CD14-positive monocyte (primary cell): Measurements from ENCODE around the gene PTPRN2. TPM values are rescaled to one million over a fixed set of nuclear protein-coding genes. Genes with fewer than 3 reads are reported as not detected.

Source experiments
- DNase-seq, 3 donors: peaks; one replicate each; pipeline ENCODE4 v3.0.0-alpha.2; 2011 to 2022
- H2AFZ ChIP-seq: 2 replicates; pipeline ENCODE4 v1.6.0; 2012; ENCODE audit warnings: mild to moderate bottlenecking, low read depth, low read length, inconsistent platforms; ENCODE audit not compliant: insufficient read depth, poor library complexity, severe bottlenecking
- H3K27ac ChIP-seq, 2 donors: 1 replicate in 1 of 2; 2 replicates in 1 of 2; pipeline ENCODE4 v1.5.1; 2012 to 2013; ENCODE audit warnings: low read length in 2 of 2, control low read depth in 1 of 2, inconsistent platforms in 1 of 2, low read depth in 1 of 2, mild to moderate bottlenecking in 1 of 2
- H3K27me3 ChIP-seq, 2 donors: one replicate each; pipeline versions ENCODE4 v1.6.0 to v1.6.1; 2011 to 2013; ENCODE audit warnings: low read length in 2 of 2; ENCODE audit not compliant: control insufficient read depth in 2 of 2, insufficient read depth in 2 of 2
- H3K36me3 ChIP-seq, 2 donors: replicated peaks in 1 of 2; 1 replicate in 1 of 2; 2 replicates in 1 of 2; pipeline versions ENCODE4 v1.5.1 to v1.6.1; 2012 to 2013; ENCODE audit warnings: low read length in 2 of 2, control low read depth in 1 of 2, inconsistent platforms in 1 of 2, mild to moderate bottlenecking in 1 of 2; ENCODE audit not compliant: insufficient read depth in 2 of 2, control insufficient read depth in 1 of 2
- H3K4me1 ChIP-seq, 2 donors: 1 replicate in 1 of 2; 2 replicates in 1 of 2; pipeline versions ENCODE4 v1.5.1 to v1.6.1; 2012 to 2013; ENCODE audit warnings: low read length in 2 of 2, control low read depth in 1 of 2, inconsistent platforms in 1 of 2, mild to moderate bottlenecking in 1 of 2, moderate library complexity in 1 of 2; ENCODE audit not compliant: insufficient read depth in 2 of 2, control insufficient read depth in 1 of 2
- H3K4me2 ChIP-seq: replicated peaks from 2 replicates; pipeline ENCODE3; 2012; ENCODE audit warnings: low read length, moderate library complexity, mild to moderate bottlenecking; ENCODE audit not compliant: poor library complexity, severe bottlenecking; ENCODE audit errors: extremely low read depth
- H3K4me3 ChIP-seq, 3 experiments: fragments of 200-600 bp in 1 of 3; sonication (generic) in 1 of 3; replicated peaks in 1 of 3; 1 replicate in 2 of 3; 2 replicates in 1 of 3; pipeline ENCODE4 v1.5.1; 2011 to 2013; ENCODE audit warnings: low read length in 3 of 3, mild to moderate bottlenecking in 3 of 3, control low read depth in 2 of 3, low read depth in 2 of 3, inconsistent platforms in 1 of 3, moderate library complexity in 1 of 3
- H3K79me2 ChIP-seq: 2 replicates; pipeline ENCODE4 v1.6.0; 2012; ENCODE audit warnings: mild to moderate bottlenecking, control low read depth, inconsistent platforms, low read length, moderate library complexity; ENCODE audit not compliant: insufficient read depth
- H3K9ac ChIP-seq: 2 replicates; pipeline ENCODE4 v1.6.0; 2017; ENCODE audit warnings: low read length, mild to moderate bottlenecking; ENCODE audit not compliant: insufficient read depth, poor library complexity, severe bottlenecking
- H3K9me3 ChIP-seq, 2 donors: replicated peaks in 1 of 2; 1 replicate in 1 of 2; 2 replicates in 1 of 2; pipeline versions ENCODE4 v1.5.1 to v1.6.1; 2012 to 2013; ENCODE audit warnings: low read length in 2 of 2, control low read depth in 1 of 2; ENCODE audit not compliant: control insufficient read depth in 1 of 2, insufficient read depth in 1 of 2
- H4K20me1 ChIP-seq: 2 replicates; pipeline ENCODE4 v1.6.0; 2012; ENCODE audit warnings: mild to moderate bottlenecking, low read length, control low read depth, moderate library complexity; ENCODE audit not compliant: insufficient read depth
- H3K27ac Mint-ChIP-seq, 7 donors: one replicate each; pipeline ENCODE4 v1.8.0; 2020; ENCODE audit warnings: mild to moderate bottlenecking in 7 of 7, mixed read lengths in 7 of 7, moderate library complexity in 6 of 7, inconsistent platforms in 2 of 7
- H3K27me3 Mint-ChIP-seq, 3 donors: one replicate each; pipeline ENCODE4 v1.8.0; 2021 to 2022; ENCODE audit warnings: low read depth in 3 of 3, mild to moderate bottlenecking in 3 of 3, mixed read lengths in 3 of 3, moderate library complexity in 3 of 3, inconsistent platforms in 1 of 3
- H3K36me3 Mint-ChIP-seq, 2 donors: one replicate each; pipeline ENCODE4 v1.8.0; 2020; ENCODE audit warnings: mixed read lengths in 2 of 2, inconsistent platforms in 1 of 2, mild to moderate bottlenecking in 1 of 2
- H3K4me1 Mint-ChIP-seq: one replicate; pipeline ENCODE4 v1.8.0; 2020; ENCODE audit warnings: mild to moderate bottlenecking, mixed read lengths
- H3K4me3 Mint-ChIP-seq, 2 donors: one replicate each; pipeline ENCODE4 v1.8.0; 2020; ENCODE audit warnings: mild to moderate bottlenecking in 2 of 2, mixed read lengths in 2 of 2, moderate library complexity in 1 of 2
- H3K9me3 Mint-ChIP-seq, 7 donors: one replicate each; pipeline ENCODE4 v1.8.0; 2020 to 2022; ENCODE audit warnings: mixed read lengths in 7 of 7, mild to moderate bottlenecking in 6 of 7, moderate library complexity in 6 of 7, inconsistent platforms in 2 of 7
- WGBS: methylation state at CpG from one replicate; pipeline ENCODE4 v1.1.5; 2013; ENCODE audit warnings: missing lambda C conversion rate; ENCODE audit not compliant: insufficient coverage; 5-methylcytosine and 5-hydroxymethylcytosine counted together
- intact Hi-C, 2 donors: fragments of 100-400 bp; cut with micrococcal nuclease; formaldehyde crosslinking; loops; one replicate each; pipeline versions ENCODE4 v1.15.0 to v1.15.1; 2023
- polyA plus RNA-seq, 3 donors: library from polyadenylated mRNA; depleted of rRNA in 1 of 3; unstranded in 2 of 3; stranded (reverse) in 1 of 3; fragments of 300-500 nt in 2 of 3; fragments of >200 nt in 1 of 3; fragmentation: Illumina TruSeq in 2 of 3; gene quantifications; 1 replicate in 2 of 3; 2 replicates in 1 of 3; pipeline ENCODE4 v1.2.3, GENCODE V29; 2012 to 2021
- TF ChIP-seq, protein P1 (sequence below): fragments of 200-600 bp; IDR thresholded peaks from one replicate; pipeline ENCODE4 v1.8.0; 2022; ENCODE audit warnings: antibody characterized with exemption, mild to moderate bottlenecking

The PTPRN2 gene
- polyA plus RNA-seq, 3 donors = 0.25 to 1.4 (median 0.97) TPM

DNA sequence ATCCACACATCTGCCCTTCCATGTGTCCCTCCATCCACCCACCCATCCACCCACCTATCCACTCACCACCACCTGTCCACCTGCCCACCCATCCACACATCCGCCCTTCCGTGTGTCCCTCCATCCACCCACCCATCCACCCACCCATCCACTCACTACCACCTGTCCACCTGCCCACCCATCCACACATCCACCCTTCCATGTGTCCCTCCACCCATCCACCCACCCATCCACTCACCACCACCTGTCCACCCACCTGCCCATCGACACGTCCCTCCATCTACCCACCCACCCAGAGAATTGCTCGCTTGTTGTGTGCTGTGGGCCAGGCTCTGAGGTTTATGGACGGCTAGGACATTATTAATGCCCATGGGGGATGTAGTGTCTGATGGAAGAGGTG, 750.6 kb downstream of the PTPRN2 start:
- H3K4me3 ChIP-seq = no peak overlapping the region
- no peak overlapping the region for H3K4me3 Mint-ChIP-seq
- H3K4me2 ChIP-seq = no peak overlapping the region

DNA sequence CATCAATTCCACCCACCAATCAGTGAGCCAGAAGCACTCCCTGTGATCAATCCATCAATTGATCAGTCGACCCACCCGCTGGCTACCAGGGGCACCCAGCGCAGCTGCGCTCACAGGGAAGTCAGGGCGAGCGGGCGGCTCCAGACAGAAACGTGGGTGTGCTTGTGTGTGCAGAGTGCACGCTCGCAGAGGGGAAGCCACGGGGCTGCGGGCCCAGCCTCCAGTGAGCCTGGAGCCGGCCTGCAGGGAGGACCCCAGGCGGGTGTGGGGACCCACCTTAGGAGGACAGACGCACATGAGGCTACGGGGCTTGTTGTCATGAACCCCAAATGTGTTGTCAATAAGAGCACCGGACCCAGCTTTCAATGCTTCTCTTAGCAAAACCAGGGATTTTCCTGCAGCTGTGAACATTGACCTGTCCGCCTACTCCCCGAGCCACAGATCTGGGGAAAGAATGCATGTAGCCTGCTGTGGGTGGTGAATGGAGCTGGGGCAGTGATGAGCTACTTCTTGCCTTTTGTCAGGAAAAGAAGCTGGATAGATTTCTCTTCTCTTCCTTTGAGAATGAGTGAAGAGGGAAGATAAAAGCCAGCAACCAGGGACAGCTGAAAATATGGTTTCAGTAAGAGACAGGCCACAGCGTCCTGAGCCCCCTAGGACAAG, 753.0 kb downstream of the PTPRN2 start:
- H3K4me3 Mint-ChIP-seq = no peak overlapping the region
- no peaks in the 10 kb centered on the region for H3K79me2 ChIP-seq

More for the DNA sequence above, 750.6 kb downstream of the PTPRN2 start:
- Mint-ChIP-seq H3K27me3 (peaks cover 4 to 8% (median 6%) of the 10 kb centered on the region in 3 donors), H3K36me3 (no peaks in the 10 kb centered on the region), H3K27ac (no peak overlapping the region), H3K4me1 (no peaks in the 10 kb centered on the region), H3K9me3 (peaks cover 0 to 2% (median 0%) of the 10 kb centered on the region in 7 donors)
- no peaks in the 10 kb centered on the region for H3K79me2 ChIP-seq
- DNase-seq = no peak
- TF ChIP-seq, protein P1, sequence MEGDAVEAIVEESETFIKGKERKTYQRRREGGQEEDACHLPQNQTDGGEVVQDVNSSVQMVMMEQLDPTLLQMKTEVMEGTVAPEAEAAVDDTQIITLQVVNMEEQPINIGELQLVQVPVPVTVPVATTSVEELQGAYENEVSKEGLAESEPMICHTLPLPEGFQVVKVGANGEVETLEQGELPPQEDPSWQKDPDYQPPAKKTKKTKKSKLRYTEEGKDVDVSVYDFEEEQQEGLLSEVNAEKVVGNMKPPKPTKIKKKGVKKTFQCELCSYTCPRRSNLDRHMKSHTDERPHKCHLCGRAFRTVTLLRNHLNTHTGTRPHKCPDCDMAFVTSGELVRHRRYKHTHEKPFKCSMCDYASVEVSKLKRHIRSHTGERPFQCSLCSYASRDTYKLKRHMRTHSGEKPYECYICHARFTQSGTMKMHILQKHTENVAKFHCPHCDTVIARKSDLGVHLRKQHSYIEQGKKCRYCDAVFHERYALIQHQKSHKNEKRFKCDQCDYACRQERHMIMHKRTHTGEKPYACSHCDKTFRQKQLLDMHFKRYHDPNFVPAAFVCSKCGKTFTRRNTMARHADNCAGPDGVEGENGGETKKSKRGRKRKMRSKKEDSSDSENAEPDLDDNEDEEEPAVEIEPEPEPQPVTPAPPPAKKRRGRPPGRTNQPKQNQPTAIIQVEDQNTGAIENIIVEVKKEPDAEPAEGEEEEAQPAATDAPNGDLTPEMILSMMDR = no peak
- no peaks in the 10 kb centered on the region for H3K36me3 ChIP-seq
- H3K9me3 ChIP-seq = peaks cover 7 to 13% of the 10 kb centered on the region in 2 donors
- 86% methylated on average over 4 of the region's 6 CpGs for WGBS
- H3K27me3 ChIP-seq = peaks cover 0 to 4% of the 10 kb centered on the region in 2 donors
- intact Hi-C loops = no loop called here
- no peaks in the 10 kb centered on the region for H3K4me1 ChIP-seq
- no peak overlapping the region for H3K27ac ChIP-seq
- no peaks in the 10 kb centered on the region for H4K20me1 ChIP-seq
- no peak overlapping the region for H2AFZ ChIP-seq
- H3K9ac ChIP-seq = no peak overlapping the region

More for the DNA sequence above, 753.0 kb downstream of the PTPRN2 start:
- no peak overlapping the region for H2AFZ ChIP-seq
- H3K9me3 ChIP-seq = peaks cover under 1% of the 10 kb centered on the region in 2 donors
- H3K9ac ChIP-seq = no peak overlapping the region
- TF ChIP-seq, protein P1 = no peak
- no peaks in the 10 kb centered on the region for H3K36me3 Mint-ChIP-seq
- no peaks in the 10 kb centered on the region for H3K4me1 ChIP-seq
- no peak overlapping the region for H3K4me2 ChIP-seq
- no peaks in the 10 kb centered on the region for H4K20me1 ChIP-seq
- H3K4me3 ChIP-seq = no peak overlapping the region
- H3K27ac ChIP-seq = no peak overlapping the region
- intact Hi-C loops = no loop called here
- H3K4me1 Mint-ChIP-seq = no peaks in the 10 kb centered on the region
- H3K9me3 Mint-ChIP-seq = no peaks in the 10 kb centered on the region
- H3K27me3 Mint-ChIP-seq = peaks cover 5 to 9% (median 8%) of the 10 kb centered on the region in 3 donors
- no peaks in the 10 kb centered on the region for H3K36me3 ChIP-seq
- H3K27ac Mint-ChIP-seq = no peak overlapping the region
- DNase-seq = no peak
- WGBS = 91% methylated on average over 19 of the region's 20 CpGs
- H3K27me3 ChIP-seq = peaks cover 0 to 4% of the 10 kb centered on the region in 2 donors
